Measurements from ENCODE around the gene WWC2.

WWC2 gene

GRCh38 chr4:183098723-183099536 is at the start of gene WWC2:
WWC2 (plus strand) TSS chr4:183099257; CDS start chr4:183099492, 235 bp downstream.
- peak; percentile 92 for DNase-seq (ENCODE audit: low read depth)
- TF ChIP-seq, protein P1, sequence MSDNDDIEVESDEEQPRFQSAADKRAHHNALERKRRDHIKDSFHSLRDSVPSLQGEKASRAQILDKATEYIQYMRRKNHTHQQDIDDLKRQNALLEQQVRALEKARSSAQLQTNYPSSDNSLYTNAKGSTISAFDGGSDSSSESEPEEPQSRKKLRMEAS (IDR thresholded peaks at IDR 0.05; ENCODE audit: low read depth, low read length) = 0 out of 2 replicates have a peak, but pooled peaks have one; percentile 2
- TF ChIP-seq MYC (IDR thresholded peaks at IDR 0.05; ENCODE audit: low read depth, low read length) (peak; percentile 6; the same call in 1 of the 2 replicates), POLR2A (IDR thresholded peaks at IDR 0.05; ENCODE audit: extremely low read depth, insufficient read length) (peak; percentile 40)
- TF ChIP-seq, protein P2, sequence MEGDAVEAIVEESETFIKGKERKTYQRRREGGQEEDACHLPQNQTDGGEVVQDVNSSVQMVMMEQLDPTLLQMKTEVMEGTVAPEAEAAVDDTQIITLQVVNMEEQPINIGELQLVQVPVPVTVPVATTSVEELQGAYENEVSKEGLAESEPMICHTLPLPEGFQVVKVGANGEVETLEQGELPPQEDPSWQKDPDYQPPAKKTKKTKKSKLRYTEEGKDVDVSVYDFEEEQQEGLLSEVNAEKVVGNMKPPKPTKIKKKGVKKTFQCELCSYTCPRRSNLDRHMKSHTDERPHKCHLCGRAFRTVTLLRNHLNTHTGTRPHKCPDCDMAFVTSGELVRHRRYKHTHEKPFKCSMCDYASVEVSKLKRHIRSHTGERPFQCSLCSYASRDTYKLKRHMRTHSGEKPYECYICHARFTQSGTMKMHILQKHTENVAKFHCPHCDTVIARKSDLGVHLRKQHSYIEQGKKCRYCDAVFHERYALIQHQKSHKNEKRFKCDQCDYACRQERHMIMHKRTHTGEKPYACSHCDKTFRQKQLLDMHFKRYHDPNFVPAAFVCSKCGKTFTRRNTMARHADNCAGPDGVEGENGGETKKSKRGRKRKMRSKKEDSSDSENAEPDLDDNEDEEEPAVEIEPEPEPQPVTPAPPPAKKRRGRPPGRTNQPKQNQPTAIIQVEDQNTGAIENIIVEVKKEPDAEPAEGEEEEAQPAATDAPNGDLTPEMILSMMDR (IDR thresholded peaks at IDR 0.05; ENCODE audit: low read depth, low read length) = no peak
- peak within 1 kb of the TSS; percentile 68 for H3K4me3 ChIP-seq (ENCODE audit: low read depth, low read length)

DNA sequence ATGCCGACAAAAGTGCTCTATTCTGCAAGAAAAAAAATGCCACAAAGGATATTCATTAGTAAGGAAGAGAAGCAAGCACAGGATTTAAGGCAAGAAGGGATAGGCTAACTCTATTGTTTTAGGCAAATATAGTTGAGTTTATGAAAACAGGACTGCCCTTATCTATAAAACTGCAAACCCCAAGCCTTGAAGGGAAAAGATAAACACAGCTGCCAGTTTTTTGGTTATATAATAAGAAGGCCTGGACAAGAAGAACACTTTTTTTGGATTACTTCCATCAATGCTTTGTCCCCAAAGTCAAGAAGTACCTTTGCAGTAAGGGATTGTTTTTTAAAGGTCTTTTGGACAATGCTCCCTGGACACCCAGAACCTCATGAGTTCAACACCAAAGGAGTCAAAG is 45.4 kb upstream of the WWC2 start:
- no peak for TF ChIP-seq POLR2A (IDR thresholded peaks at IDR 0.05; ENCODE audit: extremely low read depth, insufficient read length)
- TF ChIP-seq, protein P1 (IDR thresholded peaks at IDR 0.05; ENCODE audit: low read depth, low read length) = no peak
- TF ChIP-seq MYC (IDR thresholded peaks at IDR 0.05; ENCODE audit: low read depth, low read length) = no peak
- TF ChIP-seq, protein P2 (IDR thresholded peaks at IDR 0.05; ENCODE audit: low read depth, low read length) = no peak
- no peak for DNase-seq (ENCODE audit: low read depth)
- no peak overlapping the region for H3K4me3 ChIP-seq (ENCODE audit: low read depth, low read length)

- no peak for DNase-seq (ENCODE audit: low read depth)
- TF ChIP-seq, protein P2 (IDR thresholded peaks at IDR 0.05; ENCODE audit: low read depth, low read length) = no peak
- TF ChIP-seq POLR2A (IDR thresholded peaks at IDR 0.05; ENCODE audit: extremely low read depth, insufficient read length) (no peak), MYC (IDR thresholded peaks at IDR 0.05; ENCODE audit: low read depth, low read length) (no peak)
- TF ChIP-seq, protein P1 (IDR thresholded peaks at IDR 0.05; ENCODE audit: low read depth, low read length) = no peak
- H3K4me3 ChIP-seq (ENCODE audit: low read depth, low read length) = no peak overlapping the region
These were observed 41.8 kb upstream of the WWC2 start for GRCh38 chr4:183057255-183057654.

- TF ChIP-seq MYC (IDR thresholded peaks at IDR 0.05; ENCODE audit: low read depth, low read length) (no peak), POLR2A (IDR thresholded peaks at IDR 0.05; ENCODE audit: extremely low read depth, insufficient read length) (no peak)
- TF ChIP-seq, protein P2 (IDR thresholded peaks at IDR 0.05; ENCODE audit: low read depth, low read length) = no peak
- TF ChIP-seq, protein P1 (IDR thresholded peaks at IDR 0.05; ENCODE audit: low read depth, low read length) = no peak
- DNase-seq (ENCODE audit: low read depth) = no peak
- no peak overlapping the region for H3K4me3 ChIP-seq (ENCODE audit: low read depth, low read length)
These were observed 39.3 kb upstream of the WWC2 start for GRCh38 chr4:183059797-183060196.

DNA sequence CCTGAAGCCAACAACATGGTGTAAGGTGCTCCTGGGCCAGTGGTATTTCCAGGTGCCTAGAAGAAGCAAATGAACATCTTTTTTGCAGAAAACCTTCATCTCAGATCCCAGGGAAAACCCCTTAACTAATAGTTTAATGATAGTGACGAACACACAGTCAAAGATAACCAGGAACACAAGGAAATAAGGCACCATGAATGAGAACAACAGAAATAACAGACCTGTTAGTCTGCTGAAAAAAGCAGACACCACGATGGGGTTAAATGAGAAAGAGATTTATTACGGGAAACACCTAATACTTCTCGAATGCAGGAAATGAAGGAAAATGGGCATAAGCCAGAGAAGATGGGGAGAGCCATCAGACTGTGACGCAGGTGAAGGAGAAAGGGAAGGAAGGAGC is 30.6 kb upstream of the WWC2 start:
- no peak overlapping the region for H3K4me3 ChIP-seq (ENCODE audit: low read depth, low read length)
- TF ChIP-seq, protein P2 (IDR thresholded peaks at IDR 0.05; ENCODE audit: low read depth, low read length) = no peak
- TF ChIP-seq POLR2A (IDR thresholded peaks at IDR 0.05; ENCODE audit: extremely low read depth, insufficient read length) = no peak
- TF ChIP-seq, protein P1 (IDR thresholded peaks at IDR 0.05; ENCODE audit: low read depth, low read length) = no peak
- TF ChIP-seq MYC (IDR thresholded peaks at IDR 0.05; ENCODE audit: low read depth, low read length) = no peak
- no peak for DNase-seq (ENCODE audit: low read depth)

All from NB4 (cell line).